PFSK-1 (cell line): ENCODE data around the gene CTH.

Experiments used
- FOXP2 ChIP-seq: optimal IDR thresholded peaks from 2 replicates; pipeline ENCODE3; 2011; ENCODE audit warnings: borderline replicate concordance, control low read depth, inconsistent platforms; ENCODE audit not compliant: insufficient read depth; ENCODE audit errors: extremely low read length, extremely low read depth
- POLR2AphosphoS5 ChIP-seq: IDR thresholded peaks from 2 replicates; pipeline ENCODE4 v1.6.1; 2012; ENCODE audit warnings: low read depth, mild to moderate bottlenecking, control low read depth, low read length, moderate library complexity
- SIN3A ChIP-seq: IDR thresholded peaks from 2 replicates; pipeline ENCODE4 v1.6.1; 2012; ENCODE audit warnings: mild to moderate bottlenecking, low read length, moderate library complexity, borderline replicate concordance; ENCODE audit not compliant: insufficient read depth
- TAF1 ChIP-seq: IDR thresholded peaks from 2 replicates; pipeline ENCODE4 v1.6.1; 2012; ENCODE audit warnings: low read length, control low read depth, borderline replicate concordance; ENCODE audit not compliant: insufficient read depth
- TF ChIP-seq, protein P1 (sequence below), 2 experiments: IDR thresholded peaks; 2 replicates each; pipeline versions ENCODE4 v1.6.1 to v1.8.0; 2011 to 2012; ENCODE audit warnings: low read depth in 2 of 2, low read length in 2 of 2, control low read depth in 1 of 2, inconsistent platforms in 1 of 2, mild to moderate bottlenecking in 1 of 2, moderate library complexity in 1 of 2; ENCODE audit not compliant: insufficient read depth in 1 of 2

Gene CTH

DNA sequence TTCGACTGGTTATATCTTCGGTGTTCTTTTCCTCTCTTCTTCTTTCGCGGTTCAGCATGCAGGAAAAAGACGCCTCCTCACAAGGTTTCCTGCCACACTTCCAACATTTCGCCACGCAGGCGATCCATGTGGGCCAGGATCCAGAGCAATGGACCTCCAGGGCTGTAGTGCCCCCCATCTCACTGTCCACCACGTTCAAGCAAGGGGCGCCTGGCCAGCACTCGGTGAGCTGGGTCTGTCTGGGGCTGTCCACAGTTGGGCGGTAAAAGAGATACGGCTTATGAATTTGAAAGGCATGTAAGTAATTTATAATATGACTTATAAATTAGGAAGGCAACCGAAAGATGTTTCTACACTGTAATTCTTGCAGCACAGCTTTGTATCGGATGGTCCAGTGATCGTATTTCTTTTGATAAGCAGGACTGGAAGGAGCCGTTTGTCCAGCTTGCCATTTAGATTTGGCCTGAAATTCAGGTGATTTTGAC lies 334 bp downstream of the CTH start:
- TF ChIP-seq, protein P1, sequence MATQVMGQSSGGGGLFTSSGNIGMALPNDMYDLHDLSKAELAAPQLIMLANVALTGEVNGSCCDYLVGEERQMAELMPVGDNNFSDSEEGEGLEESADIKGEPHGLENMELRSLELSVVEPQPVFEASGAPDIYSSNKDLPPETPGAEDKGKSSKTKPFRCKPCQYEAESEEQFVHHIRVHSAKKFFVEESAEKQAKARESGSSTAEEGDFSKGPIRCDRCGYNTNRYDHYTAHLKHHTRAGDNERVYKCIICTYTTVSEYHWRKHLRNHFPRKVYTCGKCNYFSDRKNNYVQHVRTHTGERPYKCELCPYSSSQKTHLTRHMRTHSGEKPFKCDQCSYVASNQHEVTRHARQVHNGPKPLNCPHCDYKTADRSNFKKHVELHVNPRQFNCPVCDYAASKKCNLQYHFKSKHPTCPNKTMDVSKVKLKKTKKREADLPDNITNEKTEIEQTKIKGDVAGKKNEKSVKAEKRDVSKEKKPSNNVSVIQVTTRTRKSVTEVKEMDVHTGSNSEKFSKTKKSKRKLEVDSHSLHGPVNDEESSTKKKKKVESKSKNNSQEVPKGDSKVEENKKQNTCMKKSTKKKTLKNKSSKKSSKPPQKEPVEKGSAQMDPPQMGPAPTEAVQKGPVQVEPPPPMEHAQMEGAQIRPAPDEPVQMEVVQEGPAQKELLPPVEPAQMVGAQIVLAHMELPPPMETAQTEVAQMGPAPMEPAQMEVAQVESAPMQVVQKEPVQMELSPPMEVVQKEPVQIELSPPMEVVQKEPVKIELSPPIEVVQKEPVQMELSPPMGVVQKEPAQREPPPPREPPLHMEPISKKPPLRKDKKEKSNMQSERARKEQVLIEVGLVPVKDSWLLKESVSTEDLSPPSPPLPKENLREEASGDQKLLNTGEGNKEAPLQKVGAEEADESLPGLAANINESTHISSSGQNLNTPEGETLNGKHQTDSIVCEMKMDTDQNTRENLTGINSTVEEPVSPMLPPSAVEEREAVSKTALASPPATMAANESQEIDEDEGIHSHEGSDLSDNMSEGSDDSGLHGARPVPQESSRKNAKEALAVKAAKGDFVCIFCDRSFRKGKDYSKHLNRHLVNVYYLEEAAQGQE (IDR thresholded peaks at IDR 0.05; ENCODE audit: insufficient read depth in 1 of 2, low read depth in 2 of 2, low read length in 2 of 2), result 0 out of 4 replicates have a peak, but pooled peaks of 1 of the 2 experiments have one; percentile 4
- TF ChIP-seq FOXP2, result no peak

DNA sequence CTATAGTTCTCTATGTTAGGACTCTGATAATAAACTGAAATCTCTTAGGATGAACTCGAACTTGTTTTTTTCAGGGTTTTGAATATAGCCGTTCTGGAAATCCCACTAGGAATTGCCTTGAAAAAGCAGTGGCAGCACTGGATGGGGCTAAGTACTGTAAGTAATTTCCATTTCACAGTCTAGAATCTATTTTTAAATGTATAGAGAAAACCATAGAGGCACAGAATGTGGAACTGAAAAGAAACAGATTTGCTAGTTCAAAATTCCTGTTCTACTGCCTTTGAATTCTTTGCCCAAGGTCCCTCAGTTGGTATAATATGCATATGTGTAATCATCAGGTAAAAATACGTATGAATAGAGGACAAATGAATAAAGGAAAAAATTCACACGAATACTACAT lies 4.8 kb downstream of the CTH start:
- TF ChIP-seq FOXP2 (no peak), SIN3A (no peak), POLR2AphosphoS5 (no peak), TAF1 (no peak)
- TF ChIP-seq, protein P1 (IDR thresholded peaks at IDR 0.05; ENCODE audit: insufficient read depth in 1 of 2, low read depth in 2 of 2, low read length in 2 of 2), result no peak

GRCh38 chr1:70420320-70420719 lies 9.3 kb downstream of the CTH start:
- TF ChIP-seq POLR2AphosphoS5 (no peak), SIN3A (no peak), TAF1 (no peak), FOXP2 (no peak)

- no peak for TF ChIP-seq SIN3A
- TF ChIP-seq TAF1, result no peak
- no peak for TF ChIP-seq FOXP2
- TF ChIP-seq, protein P1 (IDR thresholded peaks at IDR 0.05; ENCODE audit: insufficient read depth in 1 of 2, low read depth in 2 of 2, low read length in 2 of 2), result no peak
Observed at GRCh38 chr1:70426154-70427131, 15.4 kb downstream of the CTH start.

- no peak for TF ChIP-seq POLR2AphosphoS5
- no peak for TF ChIP-seq SIN3A
- TF ChIP-seq, protein P1 (IDR thresholded peaks at IDR 0.05; ENCODE audit: insufficient read depth in 1 of 2, low read depth in 2 of 2, low read length in 2 of 2), result no peak
- TF ChIP-seq FOXP2, result no peak
- no peak for TF ChIP-seq TAF1
Observed at GRCh38 chr1:70427976-70428375, 16.9 kb downstream of the CTH start.
